MCF 10A (cell line): ENCODE measurements around the gene TEDC2. TPM values are rescaled to one million over a fixed set of nuclear protein-coding genes. Genes with fewer than 3 reads are reported as not detected.

ENCODE experiments used
- BruUV-seq: library from RNA; stranded (reverse); fragments of 400-500 nt; replicated peaks from 2 replicates; lab custom pipeline; 2021; lab: Mats Ljungman, UMichigan
- CTCF ChIA-PET: fragments of 300-600 bp; sonication (Branson Sonifier 250); formaldehyde crosslinking; extraction: SDS; loops from one replicate; lab custom pipeline; 2021; ENCODE audit warnings: antibody characterized with exemption, inconsistent platforms; lab: Yijun Ruan, JAX
- POLR2A ChIA-PET: fragments of 300-600, 350-650 bp; sonication (Branson Sonifier 250); formaldehyde crosslinking; extraction: SDS; loops from one replicate; lab custom pipeline; 2020; ENCODE audit warnings: antibody characterized with exemption, inconsistent platforms; lab: Yijun Ruan, JAX
- DNase-seq: peaks from one replicate; pipeline ENCODE4 v3.0.0-alpha.2; 2018; ENCODE audit not compliant: unreplicated experiment
- H3K27ac Mint-ChIP-seq: one replicate; pipeline ENCODE4 v1.8.0; 2022; ENCODE audit warnings: mild to moderate bottlenecking, low read depth, mixed read lengths; ENCODE audit not compliant: unreplicated experiment
- H3K27me3 Mint-ChIP-seq: one replicate; pipeline ENCODE4 v1.8.0; 2022; ENCODE audit warnings: mixed read lengths; ENCODE audit not compliant: insufficient read depth, unreplicated experiment
- H3K36me3 Mint-ChIP-seq: one replicate; pipeline ENCODE4 v1.8.0; 2022; ENCODE audit warnings: mild to moderate bottlenecking, moderate library complexity, mixed read lengths; ENCODE audit not compliant: insufficient read depth, unreplicated experiment
- H3K4me1 Mint-ChIP-seq: one replicate; pipeline ENCODE4 v1.8.0; 2022; ENCODE audit warnings: mixed read lengths; ENCODE audit not compliant: insufficient read depth, unreplicated experiment
- H3K4me3 Mint-ChIP-seq: one replicate; pipeline ENCODE4 v1.8.0; 2022; ENCODE audit warnings: mild to moderate bottlenecking, moderate library complexity, mixed read lengths; ENCODE audit not compliant: unreplicated experiment
- H3K9me3 Mint-ChIP-seq: one replicate; pipeline ENCODE4 v1.8.0; 2022; ENCODE audit warnings: mixed read lengths; ENCODE audit not compliant: unreplicated experiment
- CTCF ChIP-seq: fragments of 200-600 bp; IDR thresholded peaks from one replicate; pipeline ENCODE4 v1.8.0; 2022; ENCODE audit warnings: antibody characterized with exemption, mild to moderate bottlenecking; ENCODE audit not compliant: unreplicated experiment
- intact Hi-C: fragments of 100-400 bp; cut with micrococcal nuclease; formaldehyde crosslinking; loops from 2 replicates; pipeline ENCODE4 v1.14.1; 2022
- microRNA-seq: library from miRNA; unstranded; fragments of <30 nt; microRNA quantifications from one replicate; pipeline ENCODE4 v1.2.0, GENCODE V29; 2022
- total RNA-seq: library from RNA; stranded (reverse); gene quantifications from 2 replicates; pipeline ENCODE4 v1.2.3, GENCODE V29; 2022

The TEDC2 gene
- total RNA-seq, 1 experiment from 2014 or later = 6.9 TPM

DNA sequence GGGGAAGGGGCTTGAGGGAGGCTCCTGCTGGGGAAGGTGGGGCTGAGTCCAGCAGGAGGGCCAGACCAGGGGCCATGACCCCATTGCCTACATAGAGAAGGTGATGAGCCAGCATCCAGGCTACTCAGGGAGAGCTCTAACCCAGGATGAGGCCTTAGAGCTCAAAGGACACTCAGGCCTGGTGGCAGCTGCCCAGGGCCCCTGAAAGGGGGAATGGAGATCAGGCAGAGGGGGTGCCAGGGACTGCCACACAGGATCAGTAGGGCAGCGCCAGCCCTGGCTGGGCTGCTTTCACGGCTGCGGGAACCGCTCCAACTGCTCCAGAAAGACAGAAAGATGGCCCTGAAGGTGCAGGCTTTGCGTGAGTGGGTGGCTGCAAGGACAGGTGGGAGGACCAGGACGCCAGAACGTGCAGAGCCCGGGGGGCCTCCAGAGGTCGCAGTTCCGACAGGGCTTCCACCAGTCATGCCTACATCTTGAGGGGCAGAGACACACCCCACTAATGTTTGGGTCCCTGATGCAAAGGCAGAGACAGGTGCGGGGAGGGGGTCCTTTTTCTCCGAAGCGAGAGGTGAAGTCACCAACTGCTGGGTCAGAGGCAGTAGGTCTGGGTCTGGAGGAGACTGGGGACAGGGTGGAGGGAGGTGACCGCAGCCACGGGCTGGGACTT is 53.0 kb downstream of the TEDC2 start:
- Mint-ChIP-seq H3K27me3 (no peaks in the 10 kb centered on the region), H3K9me3 (no peaks in the 10 kb centered on the region), H3K27ac (peak overlapping the region; percentile 94), H3K36me3 (peaks cover 18% of the 10 kb centered on the region), H3K4me3 (peak overlapping the region; percentile 87), H3K4me1 (peaks cover 29% of the 10 kb centered on the region)
- TF ChIP-seq CTCF = no peak
- BruUV-seq = no TSS peak
- DNase-seq = no peak
- CTCF ChIA-PET = interaction anchor here (0.6 to 1.5 kb wide), 2 partner anchors 11 to 68 kb away, joined by 3 read pairs; no protein-coding TSS in a partner anchor
- POLR2A ChIA-PET = interaction anchor here (0.6 to 4.0 kb wide), 8 partner anchors 12 to 509 kb away, joined by 3 to 57 read pairs (median 3); partner anchors contain the start of genes CEMP1, ECI1 and PDPK1
- intact Hi-C loops = no loop called here

- DNase-seq = peak; percentile 88
- peaks cover 29% of the 10 kb centered on the region for H3K4me1 Mint-ChIP-seq
- TF ChIP-seq CTCF = no peak
- peak within 1 kb of the TSS; percentile 87 for H3K4me3 Mint-ChIP-seq
- H3K36me3 Mint-ChIP-seq = peaks cover 18% of the 10 kb centered on the region
- H3K27ac Mint-ChIP-seq = peak within 1 kb of the TSS; percentile 94
- TSS peak; percentile 24 for BruUV-seq
- intact Hi-C loops = loop anchor here (2.0 kb wide), 1 partner anchor 39 kb away; the partner anchor contains the start of gene TBC1D24
- ChIA-PET CTCF (interaction anchor here (0.6 kb wide), 1 partner anchor 12 kb away, joined by 6 read pairs; no protein-coding TSS in a partner anchor), POLR2A (interaction anchor here (0.5 to 4.0 kb wide), 14 partner anchors 12 to 549 kb away, joined by 3 to 57 read pairs (median 3); partner anchors contain the start of genes CEMP1, ECI1, PDPK1 and RPS2)
- no peaks in the 10 kb centered on the region for H3K9me3 Mint-ChIP-seq
- no peaks in the 10 kb centered on the region for H3K27me3 Mint-ChIP-seq
Observed at GRCh38 chr16:2513405-2514332, 53.8 kb downstream of the TEDC2 start, which contains the start of gene ATP6V0C. TSS of gene ATP6V0C (plus strand) at chr16:2513952. CDS start at chr16:2514104, 152 bp downstream.

Small RNAs within 50 kb of the gene (microRNA-seq; reads per million reads assigned to microRNA genes)
- not detected for gene MIR6767
- gene MIR6768 = not detected

Other genes starting within 250 kb of the TEDC2 start
- 4.6 and 5.2 TPM in 2 replicates for gene BRICD5, start 249.2 kb upstream of the TEDC2 start, total RNA-seq
- gene PGP, start 245.3 kb upstream of the TEDC2 start, total RNA-seq = 11.3 and 12.0 TPM in 2 replicates
- 26.2 and 28.4 TPM in 2 replicates for gene E4F1, start 236.5 kb upstream of the TEDC2 start, total RNA-seq
- gene DNASE1L2, start 223.7 kb upstream of the TEDC2 start, total RNA-seq = 1.5 and 3.8 TPM in 2 replicates
- gene ECI1, start 208.5 kb upstream of the TEDC2 start, total RNA-seq = 115 and 154 TPM in 2 replicates
- gene RNPS1, start 192.0 kb upstream of the TEDC2 start, total RNA-seq = 245 and 247 TPM in 2 replicates
- gene ABCA3, start 119.4 kb upstream of the TEDC2 start, total RNA-seq = 3.5 and 4.6 TPM in 2 replicates
- 7.5 and 11.9 TPM in 2 replicates for gene CCNF, start 30.7 kb upstream of the TEDC2 start, total RNA-seq
- gene NTN3, start 11.2 kb downstream of the TEDC2 start, total RNA-seq = not detected in 2 replicates
- gene TBC1D24, start 15.0 kb downstream of the TEDC2 start, total RNA-seq = 7.6 and 8.1 TPM in 2 replicates
- gene ATP6V0C, start 53.8 kb downstream of the TEDC2 start, total RNA-seq = 173 and 198 TPM in 2 replicates
- 15.8 and 26.5 TPM in 2 replicates for gene AMDHD2, start 60.3 kb downstream of the TEDC2 start, total RNA-seq
- not detected in 2 replicates for gene CEMP1, start 71.3 kb downstream of the TEDC2 start, total RNA-seq
- gene PDPK1, start 77.9 kb downstream of the TEDC2 start, total RNA-seq = 32.3 and 38.0 TPM in 2 replicates
- 49.4 and 51.6 TPM in 2 replicates for gene KCTD5, start 222.4 kb downstream of the TEDC2 start, total RNA-seq